Bronchial epithelial cell (primary cell): ENCODE results near the gene SLCO3A1. TPM values are rescaled to one million over a fixed set of nuclear protein-coding genes. Genes with fewer than 3 reads are reported as not detected.

Source experiments
- DNase-seq: peaks from one replicate; pipeline ENCODE4 v3.0.0-alpha.2; 2010; ENCODE audit warnings: low read depth
- FAIRE-seq: peaks from 2 replicates; lab custom pipeline; 2011; peaks lifted over from hg19 to GRCh38; lab: Jason Lieb, UNC
- H3K27me3 ChIP-seq: 2 replicates; pipeline ENCODE4 v1.5.1; 2011; ENCODE audit warnings: low read length; ENCODE audit not compliant: control insufficient read depth, insufficient read depth
- H3K36me3 ChIP-seq: 2 replicates; pipeline ENCODE4 v1.5.1; 2011; ENCODE audit warnings: low read length; ENCODE audit not compliant: control insufficient read depth, insufficient read depth
- H3K4me3 ChIP-seq: 2 replicates; pipeline ENCODE4 v1.5.1; 2011; ENCODE audit warnings: mild to moderate bottlenecking, low read depth, low read length, control low read depth
- CTCF ChIP-seq: IDR thresholded peaks from 2 replicates; pipeline ENCODE4 v1.5.1; 2011; ENCODE audit warnings: mild to moderate bottlenecking, moderate library complexity, low read length, control low read depth, inconsistent platforms; ENCODE audit not compliant: insufficient read depth, severe bottlenecking
- total RNA-seq: library from RNA; depleted of rRNA; stranded (reverse); fragments of >200 nt; gene quantifications from 2 replicates; pipeline ENCODE4 v1.2.1, GENCODE V29; 2014

The SLCO3A1 gene
- total RNA-seq, 1 donor from 2014 or later, result 4.5 TPM

GRCh38 chr15:92071045-92071634, 217.6 kb downstream of the SLCO3A1 start:
- Histone ChIP-seq H3K36me3 (no peaks in the 10 kb centered on the region), H3K27me3 (no peaks in the 10 kb centered on the region), H3K4me3 (no peak overlapping the region)
- no peak for DNase-seq
- no peak for FAIRE-seq
- TF ChIP-seq CTCF, result no peak

- H3K36me3 ChIP-seq, result no peaks in the 10 kb centered on the region
- TF ChIP-seq CTCF, result no peak
- DNase-seq (no peak), FAIRE-seq (no peak)
- no peak overlapping the region for H3K4me3 ChIP-seq
- no peaks in the 10 kb centered on the region for H3K27me3 ChIP-seq
These were observed 219.7 kb downstream of the SLCO3A1 start for GRCh38 chr15:92073044-92073785.

- no peak overlapping the region for H3K4me3 ChIP-seq
- TF ChIP-seq CTCF, result no peak
- FAIRE-seq (no peak), DNase-seq (peak; percentile 33)
- H3K36me3 ChIP-seq, result no peaks in the 10 kb centered on the region
- H3K27me3 ChIP-seq, result no peaks in the 10 kb centered on the region
These were observed 220.6 kb downstream of the SLCO3A1 start for GRCh38 chr15:92074101-92074500.

GRCh38 chr15:92074646-92075045, 221.1 kb downstream of the SLCO3A1 start:
- Histone ChIP-seq H3K36me3 (no peaks in the 10 kb centered on the region), H3K27me3 (no peaks in the 10 kb centered on the region), H3K4me3 (no peak overlapping the region)
- DNase-seq (peak; percentile 79), FAIRE-seq (peak; percentile 36)
- no peak for TF ChIP-seq CTCF

GRCh38 chr15:92075764-92076163, 222.3 kb downstream of the SLCO3A1 start:
- TF ChIP-seq CTCF, result no peak
- FAIRE-seq (peak; percentile 93), DNase-seq (peak; percentile 75)
- Histone ChIP-seq H3K27me3 (no peaks in the 10 kb centered on the region), H3K36me3 (no peaks in the 10 kb centered on the region), H3K4me3 (no peak overlapping the region)

GRCh38 chr15:92076541-92076940, 223.0 kb downstream of the SLCO3A1 start:
- no peak for FAIRE-seq

More at GRCh38 chr15:92076541-92076940, 223.0 kb downstream of the SLCO3A1 start:
- Histone ChIP-seq H3K36me3 (no peaks in the 10 kb centered on the region), H3K4me3 (no peak overlapping the region), H3K27me3 (no peaks in the 10 kb centered on the region)
- TF ChIP-seq CTCF, result no peak
- DNase-seq, result no peak
